VCaP (cell line): ENCODE data around the gene SEPTIN10.

Experiments used
- H3K27ac ChIP-seq: fragments of 450-650 bp; 2 replicates; pipeline ENCODE4 v1.5.1; 2017
- CTCF ChIP-seq: fragments of 450-650 bp; conservative IDR thresholded peaks from 2 replicates; pipeline ENCODE4 v1.5.1; 2017; ENCODE audit warnings: mild to moderate bottlenecking, moderate library complexity

Gene SEPTIN10

DNA sequence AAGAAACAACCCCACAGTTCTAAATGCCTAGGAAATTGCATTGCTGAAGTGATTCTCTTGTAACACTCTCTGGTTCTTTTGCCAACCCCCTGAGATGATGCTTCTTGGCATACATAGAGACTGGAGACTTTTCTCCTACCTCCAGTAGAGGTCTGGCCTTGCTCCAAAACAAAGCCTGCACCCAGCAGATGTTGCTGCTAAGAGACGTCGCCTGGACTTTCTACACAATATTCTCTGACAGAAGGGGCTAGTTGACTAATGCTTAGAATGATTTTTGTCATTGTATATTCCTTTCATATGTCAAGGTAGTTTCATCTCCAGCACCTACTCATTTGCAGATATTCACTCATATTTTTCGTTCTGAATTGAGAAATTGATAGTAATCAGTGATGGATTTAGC is 25.0 kb upstream of the SEPTIN10 start:
- TF ChIP-seq CTCF: no peak
- H3K27ac ChIP-seq: no peak overlapping the region

DNA sequence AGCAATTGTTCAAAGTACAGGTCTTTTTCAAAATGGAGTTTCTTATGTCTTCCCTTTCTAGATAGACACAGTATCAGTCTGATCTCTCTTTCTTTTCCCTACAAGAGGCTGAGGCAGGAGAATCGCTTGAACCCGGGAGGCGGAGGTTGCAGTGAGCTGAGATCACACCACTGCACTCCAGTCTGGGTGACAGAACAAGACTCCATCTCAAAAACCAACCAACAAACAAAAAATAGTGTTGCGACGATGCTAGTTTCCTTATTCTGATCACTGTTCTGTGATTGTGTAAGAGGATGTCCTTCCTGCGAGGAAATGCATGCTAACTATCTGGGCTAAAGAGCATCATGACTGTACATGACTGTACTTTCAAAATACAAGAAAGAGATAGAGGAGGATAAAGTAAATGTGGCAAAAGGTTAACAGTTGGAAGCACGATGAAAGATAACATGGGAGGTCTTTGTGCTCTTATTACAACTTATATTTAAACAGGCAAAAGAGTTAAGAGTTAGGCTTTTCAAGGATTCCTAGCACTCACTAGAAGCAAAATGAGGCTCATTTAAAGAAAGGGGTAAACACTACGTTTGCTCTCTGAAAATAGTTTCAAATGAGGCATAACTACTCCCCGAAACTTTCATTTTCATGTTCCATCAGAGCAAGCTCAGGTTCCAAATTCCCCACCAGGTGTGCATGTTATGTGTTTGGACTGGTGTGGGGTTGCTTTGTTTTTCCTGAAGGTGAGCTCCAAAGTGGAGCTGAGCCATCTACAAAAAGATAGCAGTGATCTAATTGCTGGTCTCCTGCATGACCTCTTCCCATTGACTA is 24.2 kb upstream of the SEPTIN10 start:
- TF ChIP-seq CTCF: no peak
- no peak overlapping the region for H3K27ac ChIP-seq

GRCh38 chr2:109636317-109636716 is 22.6 kb upstream of the SEPTIN10 start:
- TF ChIP-seq CTCF: no peak
- H3K27ac ChIP-seq: no peak overlapping the region

GRCh38 chr2:109635426-109636304 is 21.9 kb upstream of the SEPTIN10 start:
- H3K27ac ChIP-seq: no peak overlapping the region
- no peak for TF ChIP-seq CTCF

DNA sequence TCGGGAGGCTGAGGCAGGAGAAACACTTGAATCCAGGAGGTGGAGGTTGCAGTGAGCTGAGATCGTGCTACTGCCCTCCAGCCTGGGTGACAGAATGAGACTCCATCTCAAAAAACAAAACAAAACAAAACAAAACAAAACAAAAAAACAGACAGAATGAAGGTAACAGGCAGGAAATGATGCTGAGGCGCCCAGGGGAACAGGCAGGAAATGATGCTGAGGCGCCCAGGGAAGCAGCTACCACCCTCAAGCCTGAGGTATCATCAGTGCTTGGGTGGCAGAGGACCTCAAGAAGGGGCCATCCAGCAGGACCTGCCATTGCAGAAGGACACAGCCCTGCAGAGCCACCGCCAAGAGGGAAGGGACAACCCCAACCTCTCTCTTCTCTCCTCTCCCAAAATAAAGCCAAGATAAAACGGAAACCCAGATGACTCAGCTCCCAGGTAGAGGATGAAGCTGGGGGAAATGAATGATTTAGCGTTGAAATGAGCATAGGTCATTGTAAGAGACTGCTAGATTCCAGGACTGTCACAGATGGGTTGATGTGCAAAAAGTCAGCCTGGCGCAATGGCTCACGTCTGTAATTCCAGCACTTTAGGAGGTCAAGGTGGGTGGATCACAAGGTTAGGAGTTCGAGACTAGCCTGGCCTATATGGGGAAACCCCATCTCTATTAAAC is 19.7 kb upstream of the SEPTIN10 start:
- TF ChIP-seq CTCF: no peak
- no peak overlapping the region for H3K27ac ChIP-seq

DNA sequence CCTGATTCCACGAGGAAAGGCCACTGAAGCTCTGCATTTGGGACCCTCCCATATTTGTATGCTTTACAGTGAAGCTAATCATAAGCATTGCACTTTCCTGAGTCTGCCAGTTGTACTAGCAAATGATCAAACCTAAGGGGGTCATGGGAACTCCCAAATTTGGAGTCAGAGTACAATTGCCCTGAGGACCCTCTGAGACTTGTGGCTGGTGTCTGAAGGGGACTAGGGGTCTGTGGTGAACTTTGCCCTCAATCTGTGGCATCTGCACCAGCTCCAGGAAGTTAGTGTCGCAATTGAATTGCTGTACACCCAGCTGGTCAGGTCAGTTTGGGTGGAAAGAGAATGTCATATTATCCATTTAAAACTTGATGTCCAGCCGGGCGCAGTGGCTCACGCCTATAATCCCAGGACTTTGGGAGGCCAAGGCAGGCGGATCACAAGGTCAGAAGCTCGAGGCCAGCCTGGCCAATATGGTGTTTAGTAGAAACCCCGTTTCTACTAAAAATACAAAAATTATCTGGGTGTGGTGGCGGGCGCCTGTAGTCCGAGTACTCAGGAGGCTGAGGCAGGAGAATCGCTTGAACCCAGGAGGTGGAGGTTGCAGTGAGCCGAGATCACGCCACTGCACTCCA is 18.5 kb upstream of the SEPTIN10 start:
- TF ChIP-seq CTCF: no peak
- no peak overlapping the region for H3K27ac ChIP-seq
